G401.6 (cell line): ENCODE data around the gene SNUPN.

Experiments used
- FAIRE-seq: peaks from 2 replicates; lab custom pipeline; 2012; peaks lifted over from hg19 to GRCh38; lab: Jason Lieb, UNC

SNUPN gene

GRCh38 chr15:75653347-75653913 is 27.9 kb upstream of the SNUPN start:
- no peak for FAIRE-seq

GRCh38 chr15:75651810-75652543 is 26.5 kb upstream of the SNUPN start:
- no peak for FAIRE-seq

- no peak for FAIRE-seq
These were observed 25.6 kb upstream of the SNUPN start for GRCh38 chr15:75650908-75651809.

- no peak for FAIRE-seq
These were observed 24.3 kb upstream of the SNUPN start for GRCh38 chr15:75649848-75650247.

GRCh38 chr15:75649045-75649761 is 23.7 kb upstream of the SNUPN start:
- no peak for FAIRE-seq

- FAIRE-seq, result no peak
These were observed 22.9 kb upstream of the SNUPN start for GRCh38 chr15:75648156-75649000.

- FAIRE-seq, result no peak
These were observed 22.0 kb upstream of the SNUPN start, which contains the start of gene SNX33 for GRCh38 chr15:75647370-75648155. Gene SNX33, plus strand, starts transcription at chr15:75647912. Its CDS starts 1,191 bp downstream, at chr15:75649103.

- no peak for FAIRE-seq
These were observed 21.4 kb upstream of the SNUPN start for GRCh38 chr15:75646944-75647364.

- FAIRE-seq, result no peak
These were observed 20.8 kb upstream of the SNUPN start for GRCh38 chr15:75646112-75646943.

- FAIRE-seq, result no peak
These were observed 18.9 kb upstream of the SNUPN start for GRCh38 chr15:75644376-75644775.

- FAIRE-seq, result no peak
These were observed 16.1 kb upstream of the SNUPN start for GRCh38 chr15:75641603-75642002.

- FAIRE-seq, result no peak
These were observed 15.6 kb upstream of the SNUPN start for GRCh38 chr15:75641179-75641503.

- peak; percentile 48 for FAIRE-seq
These were observed 15.1 kb upstream of the SNUPN start for GRCh38 chr15:75640483-75641178.

- FAIRE-seq, result peak; percentile 96
These were observed 14.4 kb upstream of the SNUPN start, which contains the start of gene IMP3 for GRCh38 chr15:75639709-75640482. Gene IMP3, minus strand, starts transcription at chr15:75640224. Its CDS starts 56 bp downstream, at chr15:75640168.

GRCh38 chr15:75639191-75639708 is 13.7 kb upstream of the SNUPN start:
- no peak for FAIRE-seq

- no peak for FAIRE-seq
These were observed 11.9 kb upstream of the SNUPN start for GRCh38 chr15:75637245-75638009.

- FAIRE-seq, result no peak
These were observed 10.5 kb upstream of the SNUPN start for GRCh38 chr15:75636026-75636425.
